Spleen (tissue), 7 donors: ENCODE measurements around the gene SLC17A3.

Experiments used
- POLR2A ChIP-seq, 3 donors: fragments of 450-650 bp; IDR thresholded peaks; one replicate each; pipeline ENCODE4 v1.5.1; 2017; ENCODE audit warnings: antibody characterized with exemption in 3 of 3, mild to moderate bottlenecking in 1 of 3
- POLR2AphosphoS5 ChIP-seq, 3 donors: sonication (generic); formaldehyde crosslinking; IDR thresholded peaks; one replicate each; pipeline ENCODE4 v1.5.1; 2017; ENCODE audit warnings: antibody characterized with exemption in 3 of 3
- TF ChIP-seq, protein P1 (sequence below), 11 experiments: fragments of 200-600 bp in 7 of 11; fragments of 450-650 bp in 4 of 11; sonication (generic) in 4 of 11; IDR thresholded peaks in 8 of 11; conservative IDR thresholded peaks in 3 of 11; 1 replicate in 7 of 11; 2 replicates in 4 of 11; pipeline versions ENCODE4 v1.4.0 to v1.8.0; 2016 to 2021; ENCODE audit warnings: antibody characterized with exemption in 11 of 11, inconsistent platforms in 4 of 11, mild to moderate bottlenecking in 1 of 11
- donor health status: DM: no; HTN: no; CAD: no; lungs with moderate emphysema.
- donor health status: DM: no; HTN: no; CAD: no.
- donor health status: DM: no; HTN: no; CAD: no.

DNA sequence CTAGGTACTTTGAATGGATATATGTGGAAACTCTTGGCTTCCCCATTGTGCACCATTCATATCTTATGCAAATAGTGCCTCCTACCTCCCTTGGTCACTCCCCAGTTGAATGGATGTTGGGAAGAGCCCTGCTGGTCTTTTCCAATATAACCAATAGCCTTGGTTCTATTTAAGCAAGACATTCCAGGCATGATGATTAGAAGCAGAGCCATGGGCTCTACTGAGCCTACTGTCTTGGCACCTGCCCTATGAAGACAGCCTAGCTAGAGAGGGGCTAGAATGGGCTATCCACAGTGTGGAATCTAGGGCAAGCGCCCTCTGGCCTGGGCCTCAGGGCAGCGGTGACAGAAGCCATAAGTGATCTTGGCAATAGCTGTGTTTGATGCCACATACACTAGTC, 57.8 kb downstream of the SLC17A3 start:
- TF ChIP-seq, protein P1, sequence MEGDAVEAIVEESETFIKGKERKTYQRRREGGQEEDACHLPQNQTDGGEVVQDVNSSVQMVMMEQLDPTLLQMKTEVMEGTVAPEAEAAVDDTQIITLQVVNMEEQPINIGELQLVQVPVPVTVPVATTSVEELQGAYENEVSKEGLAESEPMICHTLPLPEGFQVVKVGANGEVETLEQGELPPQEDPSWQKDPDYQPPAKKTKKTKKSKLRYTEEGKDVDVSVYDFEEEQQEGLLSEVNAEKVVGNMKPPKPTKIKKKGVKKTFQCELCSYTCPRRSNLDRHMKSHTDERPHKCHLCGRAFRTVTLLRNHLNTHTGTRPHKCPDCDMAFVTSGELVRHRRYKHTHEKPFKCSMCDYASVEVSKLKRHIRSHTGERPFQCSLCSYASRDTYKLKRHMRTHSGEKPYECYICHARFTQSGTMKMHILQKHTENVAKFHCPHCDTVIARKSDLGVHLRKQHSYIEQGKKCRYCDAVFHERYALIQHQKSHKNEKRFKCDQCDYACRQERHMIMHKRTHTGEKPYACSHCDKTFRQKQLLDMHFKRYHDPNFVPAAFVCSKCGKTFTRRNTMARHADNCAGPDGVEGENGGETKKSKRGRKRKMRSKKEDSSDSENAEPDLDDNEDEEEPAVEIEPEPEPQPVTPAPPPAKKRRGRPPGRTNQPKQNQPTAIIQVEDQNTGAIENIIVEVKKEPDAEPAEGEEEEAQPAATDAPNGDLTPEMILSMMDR (IDR thresholded peaks at IDR 0.05 in 8 of 11, conservative IDR thresholded peaks at IDR 0.05 in 3 of 11) = no peak
- TF ChIP-seq POLR2AphosphoS5 (IDR thresholded peaks at IDR 0.05) = no peak
- TF ChIP-seq POLR2A (IDR thresholded peaks at IDR 0.05) = no peak
